PC-9 (cell line): ENCODE measurements around the gene C1orf74. TPM values are rescaled to one million over a fixed set of nuclear protein-coding genes. Genes with fewer than 3 reads are reported as not detected.

ENCODE experiments used
- BruUV-seq: library from RNA; stranded (reverse); fragments of 400-500 nt; replicated peaks from 2 replicates; lab custom pipeline; 2021; lab: Mats Ljungman, UMichigan
- CTCF ChIA-PET: fragments of 300-600 bp; sonication (Branson Sonifier 250); formaldehyde crosslinking; loops from one replicate; lab custom pipeline; 2022; ENCODE audit warnings: antibody characterized with exemption; lab: Charles Lee
- POLR2A ChIA-PET: fragments of 300-600 bp; sonication (Branson Sonifier 250); formaldehyde crosslinking; loops from one replicate; lab custom pipeline; 2022; ENCODE audit warnings: antibody characterized with exemption; ENCODE audit not compliant: unreplicated experiment; lab: Charles Lee
- DNase-seq, 2 experiments: peaks; one replicate each; pipeline versions ENCODE4 v3.0.0 to v3.0.0-alpha.2; 2015 to 2022; ENCODE audit warnings: mixed read lengths in 1 of 2
- H2AFZ ChIP-seq: fragments of 200-600 bp; sonication (generic); 2 replicates; pipeline ENCODE4 v1.8.1; 2017; ENCODE audit warnings: antibody characterized with exemption
- H3F3A ChIP-seq: fragments of 200-600 bp; sonication (generic); 2 replicates; pipeline ENCODE4 v1.8.1; 2017; ENCODE audit warnings: antibody characterized with exemption, mild to moderate bottlenecking, low read depth; ENCODE audit not compliant: insufficient read depth
- H3K27ac ChIP-seq: fragments of 200-600 bp; sonication (generic); 2 replicates; pipeline ENCODE4 v1.6.1; 2016; ENCODE audit warnings: mixed run types
- H3K27me3 ChIP-seq: fragments of 200-600 bp; sonication (generic); 2 replicates; pipeline ENCODE4 v1.6.1; 2016; ENCODE audit warnings: low read depth, mixed run types; ENCODE audit not compliant: insufficient read depth
- H3K36me3 ChIP-seq: fragments of 200-600 bp; sonication (generic); 2 replicates; pipeline ENCODE4 v1.6.1; 2016; ENCODE audit warnings: low read depth, mixed run types
- H3K4me1 ChIP-seq: fragments of 200-600 bp; sonication (generic); replicated peaks from 2 replicates; pipeline ENCODE4 v1.6.1; 2016; ENCODE audit warnings: mixed run types; ENCODE audit not compliant: insufficient read depth
- H3K4me2 ChIP-seq: fragments of 200-600 bp; sonication (generic); 2 replicates; pipeline ENCODE4 v1.6.1; 2017; ENCODE audit warnings: mixed run types
- H3K4me3 ChIP-seq: fragments of 200-600 bp; sonication (generic); 2 replicates; pipeline ENCODE4 v1.6.1; 2016; ENCODE audit warnings: mixed run types
- H3K79me2 ChIP-seq: fragments of 200-600 bp; sonication (generic); 2 replicates; pipeline ENCODE4 v1.6.1; 2017; ENCODE audit warnings: low read depth, mixed run types
- H3K9me2 ChIP-seq: fragments of 200-600 bp; sonication (generic); 2 replicates; pipeline ENCODE4 v1.8.1; 2017; ENCODE audit warnings: mild to moderate bottlenecking; ENCODE audit not compliant: insufficient read depth
- H3K9me3 ChIP-seq: fragments of 200-600 bp; sonication (generic); 2 replicates; pipeline ENCODE4 v1.8.1; 2016; ENCODE audit warnings: low read depth; ENCODE audit not compliant: insufficient read depth
- H4K20me1 ChIP-seq: fragments of 200-600 bp; sonication (generic); 2 replicates; pipeline ENCODE4 v1.8.1; 2017; ENCODE audit not compliant: insufficient read depth
- CTCF ChIP-seq: fragments of 200-600 bp; sonication (generic); conservative IDR thresholded peaks from 2 replicates; pipeline ENCODE4 v1.6.1; 2017; ENCODE audit warnings: mixed run types, antibody characterized with exemption, mild to moderate bottlenecking, moderate library complexity
- EZH2 ChIP-seq: fragments of 200-600 bp; sonication (generic); IDR thresholded peaks from 2 replicates; pipeline ENCODE4 v1.8.0; 2017; ENCODE audit warnings: antibody characterized with exemption, low read depth
- intact Hi-C: fragments of 100-400 bp; cut with micrococcal nuclease; formaldehyde crosslinking; loops from one replicate; pipeline ENCODE4 v1.10.0; 2022; ENCODE audit not compliant: unreplicated experiment
- total RNA-seq: library from RNA; stranded (reverse); gene quantifications from 2 replicates; pipeline ENCODE4 v1.2.3, GENCODE V29; 2021

C1orf74 gene
- total RNA-seq, 1 experiment from 2014 or later: 5.0 TPM

- DNase-seq: no peak
- Histone ChIP-seq H3K4me3 (no peak overlapping the region), H3K36me3 (no peaks in the 10 kb centered on the region), H3F3A (peaks cover under 1% of the 10 kb centered on the region; the same call in 1 of the 2 replicates), H3K9me2 (no peaks in the 10 kb centered on the region), H4K20me1 (no peaks in the 10 kb centered on the region), H2AFZ (no peak overlapping the region), H3K79me2 (no peaks in the 10 kb centered on the region), H3K27ac (no peak overlapping the region), H3K9me3 (no peaks in the 10 kb centered on the region), H3K27me3 (no peaks in the 10 kb centered on the region), H3K4me2 (no peak overlapping the region), H3K4me1 (no peaks in the 10 kb centered on the region)
- no TSS peak for BruUV-seq
- CTCF ChIA-PET: no interaction called here
- POLR2A ChIA-PET: no interaction called here
- no peak for TF ChIP-seq EZH2
- TF ChIP-seq CTCF: no peak
- intact Hi-C loops: no loop called here
Measured at GRCh38 chr1:209766051-209766450, 18.3 kb downstream of the C1orf74 start.

- H3F3A ChIP-seq: no peaks in the 10 kb centered on the region
- peaks cover 5% of the 10 kb centered on the region; the same call in 1 of the 2 replicates for H3K27me3 ChIP-seq
- H3K27ac ChIP-seq: no peak overlapping the region
- no peak overlapping the region for H3K4me3 ChIP-seq
- no peaks in the 10 kb centered on the region for H3K9me3 ChIP-seq
- no peaks in the 10 kb centered on the region for H3K9me2 ChIP-seq
- H4K20me1 ChIP-seq: no peaks in the 10 kb centered on the region
- ChIA-PET CTCF (no interaction called here), POLR2A (no interaction called here)
- TF ChIP-seq CTCF (no peak), EZH2 (no peak)
- no peak for DNase-seq
- no peaks in the 10 kb centered on the region for H3K36me3 ChIP-seq
- H3K4me1 ChIP-seq: no peaks in the 10 kb centered on the region
- intact Hi-C loops: no loop called here
- no TSS peak for BruUV-seq
- H3K79me2 ChIP-seq: no peaks in the 10 kb centered on the region
- no peak overlapping the region for H3K4me2 ChIP-seq
- no peak overlapping the region for H2AFZ ChIP-seq
Measured at GRCh38 chr1:209761011-209761635, 23.2 kb downstream of the C1orf74 start.

- POLR2A ChIA-PET: no interaction called here
- H3K27me3 ChIP-seq: peaks cover 5% of the 10 kb centered on the region; the same call in 1 of the 2 replicates
- no peaks in the 10 kb centered on the region for H3K79me2 ChIP-seq
- intact Hi-C loops: no loop called here
- BruUV-seq: no TSS peak
- no peak overlapping the region for H2AFZ ChIP-seq
- no peak overlapping the region for H3K4me2 ChIP-seq
- no peak for TF ChIP-seq EZH2
- no peak for TF ChIP-seq CTCF
- H3K4me3 ChIP-seq: no peak overlapping the region
- H4K20me1 ChIP-seq: no peaks in the 10 kb centered on the region
- no peak for DNase-seq
- H3K27ac ChIP-seq: no peak overlapping the region
- H3K4me1 ChIP-seq: no peaks in the 10 kb centered on the region
- no peaks in the 10 kb centered on the region for H3K36me3 ChIP-seq
- CTCF ChIA-PET: interaction anchor here (0.6 kb wide), 1 partner anchor 1758 kb away, joined by 3 read pairs; no protein-coding TSS in a partner anchor
- no peaks in the 10 kb centered on the region for H3K9me3 ChIP-seq
- H3K9me2 ChIP-seq: no peaks in the 10 kb centered on the region
- H3F3A ChIP-seq: no peaks in the 10 kb centered on the region
Measured at GRCh38 chr1:209759829-209760359, 24.5 kb downstream of the C1orf74 start.
